Upper lobe of right lung (tissue), 1 donor: Measurements from ENCODE around the gene NTM. TPM values are rescaled to one million over a fixed set of nuclear protein-coding genes. Genes with fewer than 3 reads are reported as not detected.

Experiments used
- ATAC-seq: fragments of 200-7000 bp; cut with Tn5 transposase; one replicate; pipeline ENCODE4 v1.9.1; 2020; ENCODE audit warnings: mild to moderate bottlenecking, moderate library complexity
- DNase-seq: peaks from one replicate; pipeline ENCODE4 v3.0.0-alpha.2; 2020
- H3K27ac ChIP-seq: fragments of 200-600 bp; one replicate; pipeline ENCODE4 v1.8.0; 2022
- H3K27me3 ChIP-seq: fragments of 200-600 bp; one replicate; pipeline ENCODE4 v1.8.0; 2022; ENCODE audit warnings: mild to moderate bottlenecking
- H3K36me3 ChIP-seq: fragments of 200-600 bp; one replicate; pipeline ENCODE4 v1.8.0; 2022
- H3K4me1 ChIP-seq: fragments of 200-600 bp; one replicate; pipeline ENCODE4 v1.8.0; 2022
- H3K4me3 ChIP-seq: fragments of 200-600 bp; one replicate; pipeline ENCODE4 v1.8.0; 2022; ENCODE audit warnings: mild to moderate bottlenecking
- H3K9me3 ChIP-seq: fragments of 200-600 bp; one replicate; pipeline ENCODE4 v1.8.0; 2022
- CTCF ChIP-seq: fragments of 200-600 bp; IDR thresholded peaks from one replicate; pipeline ENCODE4 v1.8.0; 2022; ENCODE audit warnings: antibody characterized with exemption
- intact Hi-C: fragments of 100-400 bp; cut with DNase I; formaldehyde crosslinking; loops from one replicate; pipeline ENCODE4 v1.11.0; 2022
- total RNA-seq: library from RNA; stranded (reverse); fragmentation: NEBNext Ultra II Directional; extraction: Animal tissue kit (Norgen Biotek cat#: 25700); gene quantifications from one replicate; pipeline ENCODE4 v1.2.1, GENCODE V29; 2021
- donor health status: DM: no; HTN: yes; CAD: no; lungs with severe emphysema.

Gene NTM
- total RNA-seq, 1 donor from 2014 or later: 3.7 TPM

- no peak for TF ChIP-seq CTCF
- no peak overlapping the region for H3K27ac ChIP-seq
- DNase-seq: no peak
- no peak for ATAC-seq
- H3K4me1 ChIP-seq: no peaks in the 10 kb centered on the region
- no peaks in the 10 kb centered on the region for H3K9me3 ChIP-seq
- no peaks in the 10 kb centered on the region for H3K27me3 ChIP-seq
- H3K36me3 ChIP-seq: no peaks in the 10 kb centered on the region
- H3K4me3 ChIP-seq: no peak overlapping the region
- intact Hi-C loops: no loop called here
Observed at GRCh38 chr11:131537748-131538147, 167.3 kb downstream of the NTM start.

- DNase-seq (no peak), ATAC-seq (no peak)
- H3K4me3 ChIP-seq: no peak overlapping the region
- no peak overlapping the region for H3K27ac ChIP-seq
- TF ChIP-seq CTCF: no peak
- no peaks in the 10 kb centered on the region for H3K36me3 ChIP-seq
- no peaks in the 10 kb centered on the region for H3K27me3 ChIP-seq
- no peaks in the 10 kb centered on the region for H3K9me3 ChIP-seq
- no peaks in the 10 kb centered on the region for H3K4me1 ChIP-seq
- intact Hi-C loops: no loop called here
Observed at GRCh38 chr11:131538322-131538721, 167.9 kb downstream of the NTM start.

GRCh38 chr11:131540676-131541075 is 170.3 kb downstream of the NTM start:
- H3K36me3 ChIP-seq: no peaks in the 10 kb centered on the region
- H3K27ac ChIP-seq: no peak overlapping the region
- DNase-seq (no peak), ATAC-seq (no peak)
- H3K9me3 ChIP-seq: no peaks in the 10 kb centered on the region
- intact Hi-C loops: no loop called here
- H3K4me1 ChIP-seq: no peaks in the 10 kb centered on the region
- no peak overlapping the region for H3K4me3 ChIP-seq
- no peaks in the 10 kb centered on the region for H3K27me3 ChIP-seq
- TF ChIP-seq CTCF: no peak

GRCh38 chr11:131543389-131544025 is 173.1 kb downstream of the NTM start:
- no peak for ATAC-seq
- TF ChIP-seq CTCF: no peak
- Histone ChIP-seq H3K4me1 (no peaks in the 10 kb centered on the region), H3K36me3 (no peaks in the 10 kb centered on the region), H3K4me3 (no peak overlapping the region), H3K9me3 (no peaks in the 10 kb centered on the region), H3K27me3 (no peaks in the 10 kb centered on the region), H3K27ac (no peak overlapping the region)
- no peak for DNase-seq
- intact Hi-C loops: no loop called here

- no peak for TF ChIP-seq CTCF
- no peak for DNase-seq
- H3K4me3 ChIP-seq: no peak overlapping the region
- no peaks in the 10 kb centered on the region for H3K4me1 ChIP-seq
- H3K9me3 ChIP-seq: no peaks in the 10 kb centered on the region
- intact Hi-C loops: no loop called here
- H3K27me3 ChIP-seq: no peaks in the 10 kb centered on the region
- no peaks in the 10 kb centered on the region for H3K36me3 ChIP-seq
- ATAC-seq: no peak
- H3K27ac ChIP-seq: no peak overlapping the region
Observed at GRCh38 chr11:131544591-131544990, 174.2 kb downstream of the NTM start.
